ENCODE measurements around the gene PHACTR1. TPM values are rescaled to one million over a fixed set of nuclear protein-coding genes. Genes with fewer than 3 reads are reported as not detected.

Gene PHACTR1
- total and polyA plus RNA-seq, 2 of the 4 experiments (the other 2 are of a cell fraction): not detected

GRCh38 chr6:13025893-13026499 lies 309.4 kb downstream of the PHACTR1 start:
- H2AK5ac ChIP-seq (ENCODE audit: low read depth, low read length): no peak overlapping the region
- no peak overlapping the region for H3K4ac ChIP-seq (ENCODE audit: low read depth, low read length)
- WGBS, 2 experiments (ENCODE audit: extremely low coverage in 2 of 2, insufficient read length in 1 of 2): no CpG with 5 or more reads among the region's 5 CpGs
- no peak overlapping the region for H2BK20ac ChIP-seq (ENCODE audit: low read depth, low read length)
- no peak overlapping the region for H3K23ac ChIP-seq (ENCODE audit: low read depth, low read length)
- H2BK15ac ChIP-seq (ENCODE audit: low read depth, low read length): no peak overlapping the region
- ATAC-seq (ENCODE audit: low read depth): no peak
- H2BK120ac ChIP-seq (ENCODE audit: low read depth, low read length): no peak overlapping the region
- no peak overlapping the region for H3K4me2 ChIP-seq (ENCODE audit: low read depth, low read length)
- ChIA-PET POLR2A (ENCODE audit: unreplicated experiment) (no interaction called here), CTCF (no interaction called here)
- no peaks in the 10 kb centered on the region for H3K27me3 ChIP-seq (ENCODE audit: control insufficient read depth, insufficient read depth, low read length)
- no peaks in the 10 kb centered on the region for H4K20me1 ChIP-seq (ENCODE audit: insufficient read depth, low read length)
- in situ Hi-C loops (cut with MboI; ENCODE audit: low sequenced_read_pairs): no loop called here
- DNase-seq: no peak
- H2BK5ac ChIP-seq (ENCODE audit: low read depth, low read length, poor library complexity, severe bottlenecking): no peak overlapping the region
- no peaks in the 10 kb centered on the region for H3K9me1 ChIP-seq (ENCODE audit: insufficient read depth, low read length)
- H3K4me1 ChIP-seq (ENCODE audit: control insufficient read depth, insufficient read depth, low read length): no peaks in the 10 kb centered on the region
- dilution Hi-C loops (cut with HindIII; ENCODE audit: low sequenced_read_pairs, unreplicated experiment): no loop called here
- H4K5ac ChIP-seq (ENCODE audit: low read depth, low read length): no peak overlapping the region
- H3K79me1 ChIP-seq (ENCODE audit: low read depth in 1 of 2, low read length in 2 of 2): no peaks in the 10 kb centered on the region
- H3K18ac ChIP-seq (ENCODE audit: low read depth, low read length): no peak overlapping the region
- H3K36me3 ChIP-seq (ENCODE audit: control insufficient read depth, insufficient read depth, low read length): no peaks in the 10 kb centered on the region
- H3K27ac ChIP-seq (ENCODE audit: insufficient read depth, low read length): no peak overlapping the region
- H4K8ac ChIP-seq (ENCODE audit: low read depth in 2 of 2, low read length in 2 of 2): no peak overlapping the region
- no peak overlapping the region for H3K9ac ChIP-seq (ENCODE audit: low read depth, low read length)
- no peak for TF ChIP-seq NFE2L2 (IDR thresholded peaks at IDR 0.05; ENCODE audit: low read depth, low read length)
- TF ChIP-seq, protein P1, sequence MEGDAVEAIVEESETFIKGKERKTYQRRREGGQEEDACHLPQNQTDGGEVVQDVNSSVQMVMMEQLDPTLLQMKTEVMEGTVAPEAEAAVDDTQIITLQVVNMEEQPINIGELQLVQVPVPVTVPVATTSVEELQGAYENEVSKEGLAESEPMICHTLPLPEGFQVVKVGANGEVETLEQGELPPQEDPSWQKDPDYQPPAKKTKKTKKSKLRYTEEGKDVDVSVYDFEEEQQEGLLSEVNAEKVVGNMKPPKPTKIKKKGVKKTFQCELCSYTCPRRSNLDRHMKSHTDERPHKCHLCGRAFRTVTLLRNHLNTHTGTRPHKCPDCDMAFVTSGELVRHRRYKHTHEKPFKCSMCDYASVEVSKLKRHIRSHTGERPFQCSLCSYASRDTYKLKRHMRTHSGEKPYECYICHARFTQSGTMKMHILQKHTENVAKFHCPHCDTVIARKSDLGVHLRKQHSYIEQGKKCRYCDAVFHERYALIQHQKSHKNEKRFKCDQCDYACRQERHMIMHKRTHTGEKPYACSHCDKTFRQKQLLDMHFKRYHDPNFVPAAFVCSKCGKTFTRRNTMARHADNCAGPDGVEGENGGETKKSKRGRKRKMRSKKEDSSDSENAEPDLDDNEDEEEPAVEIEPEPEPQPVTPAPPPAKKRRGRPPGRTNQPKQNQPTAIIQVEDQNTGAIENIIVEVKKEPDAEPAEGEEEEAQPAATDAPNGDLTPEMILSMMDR (conservative IDR thresholded peaks at IDR 0.05; ENCODE audit: low read depth, low read length): no peak
- TF ChIP-seq POLR2A (IDR thresholded peaks at IDR 0.05; ENCODE audit: low read depth, low read length): no peak
- TF ChIP-seq MAZ (IDR thresholded peaks at IDR 0.05; ENCODE audit: borderline replicate concordance, low read depth, low read length): no peak
- TF ChIP-seq CHD1 (IDR thresholded peaks at IDR 0.05; ENCODE audit: low read depth, low read length): no peak
- no peak for TF ChIP-seq RCOR1 (IDR thresholded peaks at IDR 0.05; ENCODE audit: insufficient replicate concordance, low read length)
- BruUV-seq (replicated peaks): no TSS peak
- no peak overlapping the region for H2AK9ac ChIP-seq (replicated peaks; ENCODE audit: low read depth, low read length, poor library complexity)
- H3K56ac ChIP-seq (ENCODE audit: extremely low read depth, insufficient read depth, low read length): no peak overlapping the region
- no peak overlapping the region for H4K91ac ChIP-seq (ENCODE audit: insufficient read depth, low read depth, low read length)
- H2AFZ ChIP-seq (replicated peaks; ENCODE audit: low read length, poor library complexity): no peak overlapping the region
- intact Hi-C loops (cut with micrococcal nuclease): no loop called here
- H3K14ac ChIP-seq (replicated peaks; ENCODE audit: low read depth, low read length): no peak overlapping the region
- no peak overlapping the region for H3K4me3 ChIP-seq (ENCODE audit: insufficient read depth, low read depth, low read length)
- no peaks in the 10 kb centered on the region for H3K9me3 ChIP-seq (ENCODE audit: control insufficient read depth, insufficient read depth, low read length)
